NCI-H2227 treated with DMSO at 0.1 percent for 48 hours (cell line): ENCODE results near the gene NIPAL3.
A peak's percentile ranks its signal among the peaks of the same experiment; 100 is the strongest.
"Not testable (repeated sequence)": the region's sequence is repeated elsewhere in the genome, so short reads cannot be mapped to it uniquely, and the experiment has no call there.

Source experiments
- DNase-seq: peaks from one replicate; lab custom pipeline; 2025; lab: John Stamatoyannopoulos, UW

The NIPAL3 gene

DNA sequence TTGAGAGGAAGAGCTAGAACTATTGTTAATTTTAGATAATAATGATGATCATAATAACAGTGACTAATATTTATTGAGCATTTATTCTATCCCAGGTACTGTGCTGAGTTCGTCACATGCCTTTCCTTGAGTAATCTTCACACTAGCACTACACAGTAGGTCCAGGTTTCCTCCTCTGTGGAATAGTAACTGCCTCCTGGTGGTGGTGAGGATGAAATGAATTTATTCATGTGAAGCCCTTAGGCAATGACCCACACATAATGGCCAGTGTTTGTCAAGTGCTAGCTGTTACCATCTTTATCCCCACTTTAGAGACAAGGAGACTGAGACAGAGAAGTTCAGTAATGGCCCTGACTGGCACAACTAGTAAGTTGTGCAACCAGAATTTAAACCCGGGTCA lies 5.9 kb downstream of the NIPAL3 start:
- DNase-seq: no peak

DNA sequence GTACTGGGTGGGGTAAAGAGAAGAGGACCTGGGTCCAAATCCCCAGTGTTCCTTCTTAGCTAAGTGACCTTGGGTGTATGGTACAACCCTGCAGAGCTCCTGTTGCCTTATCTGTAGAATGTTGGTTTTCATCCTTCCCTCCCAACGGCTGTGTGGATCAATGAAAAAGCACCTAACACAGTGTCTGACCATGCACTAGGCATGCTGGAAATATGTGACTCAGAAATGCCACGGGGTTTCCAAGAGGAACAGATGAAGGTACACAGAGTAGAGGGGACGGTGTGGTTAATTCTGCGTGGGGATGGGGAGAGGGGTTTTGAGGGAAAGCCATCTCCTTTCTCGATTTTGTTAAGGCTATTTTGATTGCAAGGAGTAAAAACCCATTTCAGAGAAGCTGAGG lies 8.6 kb downstream of the NIPAL3 start:
- no peak for DNase-seq

DNA sequence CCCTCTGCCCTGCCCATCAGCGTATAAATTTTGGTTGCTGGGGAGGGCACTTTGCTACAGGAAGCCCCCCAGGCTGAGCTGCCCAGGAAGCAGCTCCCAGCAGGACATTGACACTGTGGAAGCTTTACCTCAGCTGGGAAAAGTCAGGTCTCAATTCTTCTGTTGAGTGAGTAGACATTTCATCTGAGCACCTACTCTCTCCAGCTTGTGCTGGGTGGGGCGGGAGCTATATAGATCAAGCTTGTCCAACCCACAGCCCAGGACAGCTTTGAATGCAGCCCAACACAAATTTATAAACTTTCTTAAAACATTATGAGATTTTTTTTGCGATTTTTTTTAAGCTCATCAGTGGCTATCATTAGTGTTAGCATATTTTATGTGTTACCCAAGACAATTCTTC lies 9.4 kb downstream of the NIPAL3 start:
- DNase-seq: no peak

DNA sequence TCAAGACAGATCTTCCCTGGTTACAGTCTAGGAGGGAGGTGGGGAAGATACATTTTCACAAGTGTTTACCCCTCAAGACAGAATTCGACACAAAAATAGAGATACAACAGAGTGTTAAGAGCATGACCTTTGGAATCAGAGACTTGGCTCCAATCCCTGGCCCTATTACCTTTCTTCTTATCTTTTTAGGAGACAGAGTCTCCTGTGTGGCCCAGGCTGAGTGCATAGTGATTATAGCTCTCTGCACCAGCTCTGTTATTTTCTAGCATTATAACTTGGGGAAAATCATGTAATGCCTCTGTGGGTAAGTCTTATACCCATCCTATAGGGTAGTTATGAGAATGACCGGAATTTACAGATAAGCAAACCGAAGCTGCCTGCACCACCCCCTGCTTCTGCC lies 9.8 kb downstream of the NIPAL3 start:
- peak; percentile 89 for DNase-seq

DNA sequence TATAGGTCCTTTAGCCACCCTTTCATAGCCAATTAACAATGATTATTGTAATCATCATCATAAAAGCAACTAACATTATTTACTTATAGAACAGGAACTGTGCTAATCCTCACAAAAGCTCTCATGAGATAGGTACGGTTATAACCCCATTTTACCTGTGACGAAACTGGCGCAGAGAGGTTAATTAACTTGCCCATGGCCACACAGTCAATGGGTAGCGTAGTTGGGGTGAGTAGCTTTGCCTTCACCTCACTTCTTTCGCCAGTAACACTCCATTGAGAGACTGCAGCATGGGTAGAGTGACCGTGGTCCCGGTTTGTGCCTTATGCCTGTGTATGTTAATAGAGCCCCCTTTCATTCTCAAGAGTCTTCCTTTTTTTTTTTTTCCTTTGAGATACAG lies 10.3 kb downstream of the NIPAL3 start:
- no peak for DNase-seq

DNA sequence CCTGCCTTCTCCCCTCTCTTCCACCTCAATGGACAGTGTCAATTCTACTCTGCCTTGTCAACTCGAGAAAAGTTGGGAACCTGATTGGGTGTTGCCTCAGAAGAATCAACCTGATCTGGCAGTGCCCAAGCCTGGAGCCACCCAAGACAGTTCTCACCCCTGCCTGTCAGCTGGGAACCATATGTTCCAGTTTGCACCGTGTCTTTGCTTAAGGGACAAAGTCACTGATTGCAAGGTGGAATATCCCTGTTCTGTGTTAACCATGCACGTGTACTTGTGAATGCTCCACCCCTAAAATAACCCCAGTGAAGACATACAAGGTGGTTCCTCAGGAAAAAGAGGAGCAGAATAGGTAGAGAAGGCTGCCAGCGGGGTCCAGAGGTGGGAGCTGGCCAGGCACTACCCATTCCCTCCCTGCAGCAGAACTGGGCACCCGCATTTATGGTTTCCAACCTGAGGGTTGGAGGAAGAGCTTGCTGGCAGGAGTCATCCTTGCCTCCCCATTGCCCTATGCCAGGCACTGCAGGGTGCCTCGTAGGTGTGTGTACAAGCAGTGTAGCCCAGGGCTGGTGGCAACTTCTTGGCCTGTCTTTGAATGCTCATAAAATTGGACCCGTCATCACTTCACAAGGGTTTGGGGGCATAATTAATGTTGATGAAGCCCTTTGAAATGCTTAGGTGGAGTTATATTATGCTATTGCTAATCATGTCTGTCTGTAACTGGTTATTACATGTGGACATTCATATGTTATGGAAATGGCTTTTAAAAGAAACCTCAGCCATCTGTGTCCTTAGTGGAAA lies 11.3 kb downstream of the NIPAL3 start:
- peak; percentile 65 for DNase-seq

DNA sequence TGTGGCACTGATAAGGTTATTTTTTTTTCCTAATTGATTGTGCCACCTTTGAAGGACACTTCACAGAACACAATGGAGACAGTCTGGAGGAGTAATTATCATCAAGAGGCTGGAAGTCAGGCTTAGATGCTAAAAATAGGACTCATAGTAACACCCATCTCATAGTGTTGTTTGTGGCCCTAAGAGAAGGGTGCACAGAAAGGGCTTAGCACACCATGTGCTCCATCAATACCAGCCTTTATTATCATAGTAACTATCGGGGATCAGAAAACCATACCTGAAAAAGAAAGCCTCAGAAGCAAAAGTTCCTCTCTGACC lies 11.9 kb downstream of the NIPAL3 start:
- peak; percentile 65 for DNase-seq

DNA sequence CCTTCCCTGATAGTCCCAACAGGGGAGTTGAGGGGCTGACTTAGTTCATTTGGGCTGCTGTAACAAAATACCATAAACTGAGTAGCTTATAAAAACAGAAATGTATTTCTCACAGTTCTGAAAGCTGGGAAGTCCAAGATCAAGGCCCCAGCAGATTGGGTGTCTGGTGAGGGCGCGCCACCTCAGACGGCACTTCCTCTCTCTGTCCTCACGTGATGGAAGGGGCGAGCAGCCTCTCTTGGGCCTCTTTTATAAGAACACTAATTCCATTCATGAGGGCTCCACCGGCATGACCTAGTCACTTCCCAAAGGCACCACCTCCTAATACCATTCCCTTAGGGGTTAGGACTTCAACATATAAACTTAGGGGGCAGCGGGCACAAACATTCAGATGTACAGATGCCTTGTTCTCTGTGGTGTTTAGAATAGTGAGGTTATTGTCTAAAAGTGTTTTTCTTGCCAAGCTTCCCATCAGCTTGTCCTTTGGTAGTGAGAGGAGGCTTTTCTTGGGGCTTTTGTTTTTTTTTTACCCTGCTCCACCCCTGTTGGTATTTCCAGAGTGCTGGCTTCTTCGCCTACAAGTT lies 20.3 kb downstream of the NIPAL3 start:
- no peak for DNase-seq

DNA sequence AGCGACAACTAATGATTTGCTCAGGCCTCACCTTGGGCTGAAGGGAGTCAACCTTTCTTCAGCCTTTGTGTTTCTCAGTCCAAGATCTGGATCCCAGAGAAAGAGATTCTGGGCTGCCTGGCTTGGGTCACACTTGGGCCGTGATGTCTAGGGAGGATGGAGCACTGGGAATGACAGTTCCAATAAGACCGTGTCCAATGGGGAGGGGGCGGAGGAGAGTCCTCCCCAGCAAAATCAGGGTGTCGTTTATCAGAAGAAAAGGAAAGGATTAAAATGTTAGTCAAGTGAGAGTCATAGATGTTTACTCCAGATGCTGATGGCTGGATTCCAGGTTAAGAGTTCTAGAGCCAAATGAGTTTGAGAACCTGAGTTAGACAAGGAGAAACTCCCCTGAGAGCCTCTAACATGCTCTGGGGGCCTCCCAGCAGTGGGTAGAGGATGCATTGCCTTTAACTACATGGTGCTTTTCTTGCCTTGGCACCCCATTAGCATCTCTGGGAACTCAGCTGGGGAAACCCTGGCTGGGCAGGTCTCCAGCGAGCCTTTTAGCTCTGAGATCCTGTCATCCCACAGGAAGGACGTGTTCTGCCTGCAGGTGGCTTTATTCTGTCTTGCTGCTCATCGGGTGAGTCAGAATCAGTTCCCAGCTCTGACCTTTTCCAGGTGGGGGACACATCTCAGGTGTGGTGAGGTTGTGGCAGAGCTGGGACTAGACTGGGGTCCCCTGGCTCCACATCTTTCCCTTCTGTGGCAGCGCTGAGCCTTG lies 22.2 kb downstream of the NIPAL3 start:
- DNase-seq: no peak

DNA sequence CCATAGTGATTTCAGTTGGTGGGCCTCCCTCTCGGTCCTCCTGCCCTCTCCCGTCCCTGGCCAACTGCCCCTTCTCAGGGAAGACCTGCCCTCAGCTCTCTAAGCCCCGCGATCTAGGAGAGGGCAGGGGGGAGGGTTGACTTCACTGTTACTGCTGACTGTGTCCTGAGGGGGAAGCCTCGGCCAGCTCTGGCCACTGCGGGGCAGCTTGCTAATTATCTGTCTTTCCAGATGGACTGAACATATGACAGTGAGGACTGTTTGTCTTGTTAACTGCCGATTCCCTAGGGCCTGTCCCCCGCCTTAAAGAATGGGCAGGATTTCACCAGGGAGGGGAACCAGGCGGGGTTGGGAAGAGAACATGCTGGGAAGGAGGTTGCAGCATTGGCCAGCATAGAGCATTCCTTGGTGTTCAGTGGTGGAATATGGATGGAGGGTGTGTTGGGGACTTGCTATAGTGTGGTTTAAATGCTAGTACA lies 22.9 kb downstream of the NIPAL3 start:
- peak; percentile 36 for DNase-seq

DNA sequence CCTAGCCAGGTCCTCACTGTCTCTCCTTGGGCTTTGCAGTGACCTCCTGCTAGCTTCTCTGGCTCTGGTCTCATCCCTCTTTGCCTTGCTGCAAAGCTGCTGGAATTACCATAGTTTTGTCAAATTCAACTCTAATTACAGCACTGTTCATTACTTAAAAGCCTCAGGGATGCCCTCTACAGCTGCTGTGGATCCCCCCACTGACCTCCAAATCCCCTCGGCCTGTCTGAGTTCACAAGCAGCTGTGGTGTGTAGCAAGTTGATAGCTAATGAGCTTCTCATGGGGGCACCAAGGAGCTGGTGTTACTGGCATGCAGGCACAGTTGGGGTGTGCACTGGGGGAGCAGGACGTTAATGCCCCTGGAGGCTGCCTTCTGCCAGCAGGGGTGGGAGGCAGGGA lies 24.8 kb downstream of the NIPAL3 start:
- DNase-seq: no peak

DNA sequence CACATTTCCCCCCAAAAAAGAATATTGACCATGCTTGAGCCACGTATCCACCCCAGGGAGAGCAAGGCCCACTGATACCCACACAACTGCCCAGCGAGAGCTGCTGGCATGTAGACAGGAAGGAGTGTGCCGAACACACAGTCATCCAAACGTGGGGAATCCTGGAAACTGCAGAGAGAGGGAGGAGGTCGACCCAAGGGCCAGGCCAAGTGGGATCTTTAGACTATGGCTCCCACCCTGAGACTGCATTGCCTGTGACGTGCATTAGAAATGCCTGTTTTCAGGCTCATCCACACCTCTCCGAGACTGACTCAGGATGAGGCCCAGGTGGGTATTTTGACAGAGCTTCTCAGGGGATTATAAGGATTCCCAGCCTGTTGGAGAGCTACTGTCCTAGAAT lies 25.9 kb downstream of the NIPAL3 start:
- no peak for DNase-seq

DNA sequence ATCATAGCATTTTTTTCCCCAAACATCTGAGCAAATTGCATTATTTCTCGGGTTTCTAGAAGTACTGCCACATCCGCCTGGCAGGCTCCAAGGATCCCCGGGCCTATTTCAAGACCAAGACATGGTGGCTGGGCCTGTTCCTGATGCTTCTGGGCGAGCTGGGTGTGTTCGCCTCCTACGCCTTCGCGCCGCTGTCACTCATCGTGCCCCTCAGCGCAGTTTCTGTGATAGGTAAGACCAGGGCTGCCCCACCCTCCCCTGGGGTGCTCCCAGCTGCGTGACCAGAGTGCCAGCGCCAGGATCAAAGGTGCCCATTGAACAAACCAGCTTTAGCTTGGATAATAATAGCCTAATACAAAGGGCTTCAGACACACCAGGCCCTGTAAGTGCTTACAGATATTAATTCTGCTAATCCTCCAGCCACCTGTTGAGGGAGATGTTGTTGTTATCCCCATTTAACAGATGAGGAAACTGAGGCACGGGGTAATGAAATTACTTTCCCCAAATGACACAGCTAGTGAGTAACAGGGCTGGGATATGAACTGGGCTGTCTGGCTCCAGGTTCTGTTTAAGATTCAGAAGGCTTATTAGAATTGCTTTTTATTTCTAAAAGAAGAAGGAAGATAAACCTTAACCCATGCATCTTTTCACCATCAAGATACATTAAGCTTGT lies 26.5 kb downstream of the NIPAL3 start:
- no peak for DNase-seq

DNA sequence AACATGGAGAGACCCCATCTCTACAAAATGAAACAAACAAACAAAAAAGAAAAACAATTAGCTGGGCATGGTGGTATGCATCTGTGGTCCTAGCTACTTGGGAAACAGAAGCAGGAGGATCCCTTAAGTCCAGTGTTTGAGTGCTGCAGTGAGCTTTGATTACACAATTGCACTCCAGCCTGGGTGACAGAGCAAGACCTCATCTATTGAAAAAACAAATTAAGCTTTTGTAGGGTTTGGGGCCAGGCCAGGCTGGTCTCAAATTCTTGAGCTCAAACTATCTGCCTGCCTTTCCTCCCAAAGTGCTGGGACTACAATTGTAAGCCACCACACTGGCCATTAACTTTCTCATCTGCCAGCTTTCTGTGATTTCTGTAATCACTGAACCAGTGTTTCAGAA lies 27.2 kb downstream of the NIPAL3 start:
- DNase-seq: no peak

DNA sequence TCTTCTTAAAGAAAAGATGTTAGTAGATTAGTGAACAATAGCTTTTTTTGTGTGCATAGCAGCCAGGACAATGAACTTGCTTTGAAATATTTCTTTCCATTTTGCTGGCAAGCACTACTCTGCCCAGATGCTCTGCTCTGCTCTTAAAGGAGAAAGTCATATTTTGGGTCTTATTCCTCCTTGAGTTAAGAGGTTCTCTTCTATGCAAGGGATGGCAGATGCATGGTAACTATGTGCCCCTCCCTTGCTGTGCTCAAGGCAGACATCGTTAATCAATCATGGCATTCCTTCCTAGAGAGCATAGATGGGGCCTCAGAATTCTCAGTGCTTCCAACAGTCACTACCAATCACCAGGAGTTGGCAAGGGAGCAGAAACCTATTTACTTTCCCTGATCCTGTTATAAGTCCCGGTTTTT lies 27.6 kb downstream of the NIPAL3 start:
- no peak for DNase-seq

DNA sequence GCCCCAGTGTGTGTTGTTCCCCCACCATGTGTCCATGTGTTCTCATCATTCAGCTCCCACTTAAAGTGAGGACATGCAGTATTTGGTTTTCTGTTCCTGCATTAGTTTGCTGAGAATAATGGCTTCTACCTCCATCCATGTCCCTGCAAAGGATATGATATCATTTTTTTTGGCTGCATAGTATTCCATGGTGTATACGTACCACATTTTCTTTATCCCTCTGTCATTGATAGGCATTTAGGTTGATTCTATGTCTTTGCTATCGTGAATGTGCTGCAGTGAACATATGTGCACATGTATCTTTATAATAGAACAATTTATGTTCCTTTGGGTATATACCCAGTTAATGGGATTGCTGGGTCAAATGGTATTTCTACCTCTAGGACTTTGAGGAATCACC lies 30.8 kb downstream of the NIPAL3 start:
- DNase-seq: not testable (repeated sequence)

DNA sequence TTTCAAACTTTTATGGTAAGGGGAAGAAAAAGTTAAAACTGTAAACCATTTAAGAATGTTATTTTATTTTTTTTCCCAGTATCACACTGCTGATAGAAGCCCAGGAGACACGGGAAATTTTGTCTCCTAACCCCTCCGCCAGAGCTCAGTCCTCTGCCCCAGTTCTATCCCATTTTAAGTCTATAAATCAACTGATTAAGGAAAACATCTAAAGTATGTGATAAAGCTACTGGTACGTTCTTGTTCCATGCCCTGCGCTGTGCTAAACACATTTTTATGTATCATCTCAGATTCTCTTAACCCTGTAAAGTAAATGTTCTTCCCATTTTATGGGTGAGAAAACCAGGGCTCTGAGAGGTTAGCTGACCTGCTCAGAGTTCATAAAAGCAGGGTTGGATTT lies 34.7 kb downstream of the NIPAL3 start:
- no peak for DNase-seq

DNA sequence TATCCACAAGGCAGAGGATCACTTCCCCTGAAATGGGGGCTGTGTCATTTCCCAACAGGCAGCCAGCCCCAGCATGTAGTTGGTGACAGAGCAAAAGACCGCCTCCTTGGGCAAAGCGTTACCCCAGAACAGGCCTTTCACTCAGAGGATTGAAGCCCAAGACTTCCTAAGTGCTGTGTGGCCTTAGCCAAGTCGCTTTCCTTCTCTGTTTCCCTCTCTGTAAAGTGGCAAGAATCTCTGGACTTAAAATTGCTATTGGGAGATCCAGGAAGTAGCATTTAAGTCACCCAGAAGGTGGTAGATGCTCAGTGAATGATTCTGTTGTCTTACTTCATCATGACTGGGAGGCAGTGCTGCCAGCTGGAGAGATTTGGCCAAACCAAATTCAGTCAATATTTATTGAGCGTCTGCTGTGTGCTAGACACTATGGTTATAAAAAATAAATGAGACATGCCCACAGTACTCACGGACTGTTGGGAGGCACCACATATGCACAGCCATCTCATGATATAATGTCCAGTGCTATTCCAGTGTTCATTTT lies 35.3 kb downstream of the NIPAL3 start:
- DNase-seq: no peak

DNA sequence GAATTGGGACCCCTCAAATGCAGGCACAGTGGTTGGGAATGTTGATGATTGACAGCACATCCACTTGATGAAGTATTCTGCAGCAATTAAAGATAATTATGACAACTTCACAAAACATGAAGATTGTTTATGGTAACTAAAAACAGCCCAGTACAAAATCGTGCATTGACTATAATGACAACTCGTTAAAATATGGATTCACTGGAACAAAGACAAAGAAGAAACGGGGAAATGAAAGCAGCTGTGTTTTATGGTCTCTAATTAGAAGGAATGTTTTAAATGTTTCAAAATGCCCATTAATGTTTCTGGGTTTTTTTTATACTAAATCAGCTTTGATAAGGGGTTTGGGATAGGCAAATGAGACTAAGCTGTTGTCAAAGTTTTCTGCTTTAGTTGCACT lies 36.1 kb downstream of the NIPAL3 start:
- no peak for DNase-seq

DNA sequence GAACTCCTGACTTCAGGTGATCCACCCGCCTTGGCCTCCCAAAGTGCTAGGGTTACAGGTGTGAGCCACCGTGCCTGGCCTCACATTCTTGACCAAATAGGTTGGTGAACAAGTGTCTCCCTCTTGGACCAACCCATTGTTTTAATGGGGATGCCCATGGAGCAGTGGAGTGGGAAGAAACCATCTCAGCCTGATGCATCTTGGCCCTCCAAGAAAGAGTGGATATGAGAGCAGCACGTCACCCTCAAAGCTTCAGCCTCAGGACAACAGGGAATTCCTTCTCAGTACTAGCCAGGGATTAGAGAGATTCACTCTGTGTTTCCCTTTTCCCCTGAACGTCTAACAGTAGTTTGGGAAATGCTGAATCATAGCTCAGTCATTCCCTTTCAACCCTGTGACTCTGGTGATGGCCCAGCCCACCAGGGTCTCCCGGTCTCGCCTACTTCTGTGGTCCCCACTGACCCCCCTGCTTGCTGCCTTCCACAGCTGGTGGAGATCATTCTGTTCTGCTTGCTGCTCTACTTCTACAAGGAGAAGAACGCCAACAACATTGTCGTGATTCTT lies 37.4 kb downstream of the NIPAL3 start:
- DNase-seq: no peak

DNA sequence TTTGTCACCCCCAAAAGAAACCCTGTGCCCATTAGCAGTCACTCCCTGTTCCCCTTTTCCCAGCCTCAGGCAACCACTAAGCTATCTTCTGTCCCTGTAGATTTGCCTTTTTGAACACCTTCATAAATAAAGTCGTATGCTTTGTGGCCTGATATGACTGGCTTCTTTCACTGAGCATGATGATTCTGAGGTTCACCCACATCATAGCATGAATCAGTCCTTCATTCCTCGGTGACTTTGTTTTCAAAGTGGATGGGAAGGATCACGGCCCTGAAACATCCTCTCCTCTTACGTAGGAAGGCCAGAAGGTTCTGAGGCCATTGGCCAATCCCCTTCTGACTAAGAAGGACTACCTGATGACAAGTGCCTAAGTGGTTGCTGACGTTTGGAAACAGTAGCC lies 39.1 kb downstream of the NIPAL3 start:
- no peak for DNase-seq

DNA sequence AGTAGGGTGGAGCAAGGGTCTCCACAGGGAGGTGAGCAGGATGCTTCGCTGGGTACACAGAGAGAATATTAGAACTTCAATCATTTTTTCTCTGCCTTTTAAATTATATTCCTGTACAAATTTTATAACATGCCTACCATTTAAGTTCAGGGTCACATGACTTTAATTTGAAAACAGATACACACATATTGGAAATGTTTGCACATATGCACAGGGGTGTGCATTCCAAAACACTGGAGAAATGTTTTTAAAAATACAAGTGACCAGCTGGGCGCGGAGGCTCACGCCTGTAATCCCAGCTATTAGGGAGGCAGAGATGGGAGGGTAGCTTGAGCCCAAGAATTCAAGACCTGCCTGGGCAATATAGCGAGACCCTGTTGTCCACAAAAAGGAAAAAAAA lies 39.7 kb downstream of the NIPAL3 start:
- no peak for DNase-seq
